ENCODE results near the gene MPZL1. TPM values are rescaled to one million over a fixed set of nuclear protein-coding genes. Genes with fewer than 3 reads are reported as not detected.

MPZL1 gene
- polyA plus RNA-seq, 3 donors: 23.1 to 63.6 (median 61.8) TPM

DNA sequence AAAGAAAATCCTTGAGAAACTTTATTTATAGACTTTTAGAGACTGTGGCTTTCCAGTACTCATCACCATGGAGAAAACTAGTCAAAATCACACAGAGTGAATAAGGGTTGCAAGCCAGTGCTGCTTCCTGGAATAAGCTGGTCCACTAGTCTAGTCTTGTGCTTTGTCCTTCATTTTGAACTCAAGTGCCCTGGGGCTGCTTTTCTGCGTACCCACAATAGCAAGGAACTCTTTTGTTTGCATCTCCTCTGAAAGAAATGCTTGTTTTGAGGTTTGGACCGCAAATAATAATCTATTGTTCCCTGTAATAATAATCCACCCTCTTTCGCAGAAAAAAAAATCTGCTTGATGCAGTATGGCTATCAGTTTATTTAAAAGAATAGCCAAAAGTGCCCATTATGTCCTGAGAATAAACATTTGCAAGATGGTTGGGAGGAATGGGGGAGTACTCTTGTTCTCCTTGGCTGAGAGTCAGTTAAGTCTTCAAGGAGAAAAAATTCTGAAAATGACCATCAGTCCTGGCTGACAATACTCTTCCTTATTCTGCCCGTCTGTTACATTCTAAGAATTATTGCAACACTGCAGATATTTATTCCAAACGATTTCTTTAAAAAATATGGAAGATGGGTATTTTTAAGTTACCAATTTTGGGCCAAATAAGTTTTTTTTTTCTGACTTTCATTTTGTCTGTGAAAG is 41.9 kb downstream of the MPZL1 start:
- H3K9me3 Mint-ChIP-seq: no peaks in the 10 kb centered on the region
- WGBS (ENCODE audit: insufficient coverage): no CpG with 5 or more reads among the region's 5 CpGs
- no peak overlapping the region for H3K4me3 ChIP-seq (replicated peaks in 1 of 3; ENCODE audit: low read depth in 2 of 3, low read length in 3 of 3)
- H3K27ac ChIP-seq (ENCODE audit: low read depth in 1 of 2, low read length in 2 of 2): no peak overlapping the region
- H3K27ac Mint-ChIP-seq: no peak overlapping the region
- H3K36me3 ChIP-seq (replicated peaks in 1 of 2; ENCODE audit: control insufficient read depth in 1 of 2, insufficient read depth in 2 of 2, low read length in 2 of 2): peaks cover 3 to 14% of the 10 kb centered on the region in 2 donors
- H2AFZ ChIP-seq (ENCODE audit: insufficient read depth, low read depth, low read length, poor library complexity, severe bottlenecking): no peak overlapping the region
- peaks cover 27% of the 10 kb centered on the region for H3K79me2 ChIP-seq (ENCODE audit: insufficient read depth, low read length)
- peaks cover 26 to 55% of the 10 kb centered on the region in 2 donors for H3K4me1 ChIP-seq (ENCODE audit: control insufficient read depth in 1 of 2, insufficient read depth in 2 of 2, low read length in 2 of 2)
- peak in 1 of 3 donors; percentile 4 for DNase-seq
- H3K9me3 ChIP-seq (replicated peaks in 1 of 2; ENCODE audit: control insufficient read depth in 1 of 2, insufficient read depth in 1 of 2, low read length in 2 of 2): no peaks in the 10 kb centered on the region
- intact Hi-C loops (cut with micrococcal nuclease): no loop called here
- no peaks in the 10 kb centered on the region for H3K27me3 Mint-ChIP-seq (ENCODE audit: low read depth in 3 of 3)
- H3K4me1 Mint-ChIP-seq: peaks cover 53% of the 10 kb centered on the region
- TF ChIP-seq, protein P1, sequence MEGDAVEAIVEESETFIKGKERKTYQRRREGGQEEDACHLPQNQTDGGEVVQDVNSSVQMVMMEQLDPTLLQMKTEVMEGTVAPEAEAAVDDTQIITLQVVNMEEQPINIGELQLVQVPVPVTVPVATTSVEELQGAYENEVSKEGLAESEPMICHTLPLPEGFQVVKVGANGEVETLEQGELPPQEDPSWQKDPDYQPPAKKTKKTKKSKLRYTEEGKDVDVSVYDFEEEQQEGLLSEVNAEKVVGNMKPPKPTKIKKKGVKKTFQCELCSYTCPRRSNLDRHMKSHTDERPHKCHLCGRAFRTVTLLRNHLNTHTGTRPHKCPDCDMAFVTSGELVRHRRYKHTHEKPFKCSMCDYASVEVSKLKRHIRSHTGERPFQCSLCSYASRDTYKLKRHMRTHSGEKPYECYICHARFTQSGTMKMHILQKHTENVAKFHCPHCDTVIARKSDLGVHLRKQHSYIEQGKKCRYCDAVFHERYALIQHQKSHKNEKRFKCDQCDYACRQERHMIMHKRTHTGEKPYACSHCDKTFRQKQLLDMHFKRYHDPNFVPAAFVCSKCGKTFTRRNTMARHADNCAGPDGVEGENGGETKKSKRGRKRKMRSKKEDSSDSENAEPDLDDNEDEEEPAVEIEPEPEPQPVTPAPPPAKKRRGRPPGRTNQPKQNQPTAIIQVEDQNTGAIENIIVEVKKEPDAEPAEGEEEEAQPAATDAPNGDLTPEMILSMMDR (IDR thresholded peaks at IDR 0.05): no peak
- H3K9ac ChIP-seq (ENCODE audit: insufficient read depth, low read length, poor library complexity, severe bottlenecking): no peak overlapping the region
- no peak overlapping the region for H3K4me2 ChIP-seq (replicated peaks; ENCODE audit: extremely low read depth, low read length, poor library complexity, severe bottlenecking)
- peaks cover 38% of the 10 kb centered on the region for H4K20me1 ChIP-seq (ENCODE audit: insufficient read depth, low read length)
- peaks cover 11 to 18% of the 10 kb centered on the region in 2 donors for H3K36me3 Mint-ChIP-seq
- no peaks in the 10 kb centered on the region for H3K27me3 ChIP-seq (ENCODE audit: control insufficient read depth in 2 of 2, insufficient read depth in 2 of 2, low read length in 2 of 2)
- no peak overlapping the region for H3K4me3 Mint-ChIP-seq

DNA sequence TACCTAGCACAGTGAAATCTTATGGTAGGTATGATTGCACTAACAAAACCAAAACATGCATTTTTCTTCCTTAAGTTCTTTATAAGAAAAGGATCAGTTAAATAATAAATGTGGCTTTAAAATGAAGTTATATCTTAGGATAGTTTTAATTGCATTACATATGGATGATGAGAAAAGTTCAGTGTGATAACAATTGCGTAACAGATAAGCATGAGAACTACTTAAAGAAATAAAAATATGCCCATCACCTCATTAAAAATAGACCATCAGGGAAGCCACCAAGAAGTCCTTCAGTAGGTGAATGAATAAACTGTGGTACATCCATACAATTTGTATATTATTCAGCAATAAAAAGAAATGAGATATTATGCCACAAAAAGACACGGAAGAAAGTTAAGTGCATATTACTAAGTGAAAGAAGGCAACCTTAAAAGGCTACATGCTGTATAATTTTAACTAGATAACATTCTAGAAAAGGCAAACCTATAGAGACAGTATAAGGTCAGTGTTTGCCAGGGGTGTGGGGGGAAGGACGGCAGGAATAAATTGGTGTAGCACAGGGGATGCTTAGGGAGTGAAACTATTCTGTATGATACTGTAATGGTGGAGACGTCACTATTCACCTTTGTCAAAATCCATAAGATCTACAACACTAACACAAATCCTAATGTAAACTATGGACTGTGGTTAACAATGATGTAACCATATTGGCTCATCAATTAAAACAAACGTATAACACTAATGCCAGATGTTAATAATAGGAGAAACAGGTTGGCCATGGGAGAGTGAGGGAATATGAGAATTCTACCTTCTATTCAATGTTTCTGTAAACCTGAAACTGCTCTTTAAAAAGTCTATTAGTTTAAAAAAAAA is 42.9 kb downstream of the MPZL1 start:
- no peaks in the 10 kb centered on the region for H3K9me3 Mint-ChIP-seq
- H2AFZ ChIP-seq (ENCODE audit: insufficient read depth, low read depth, low read length, poor library complexity, severe bottlenecking): no peak overlapping the region
- H3K9me3 ChIP-seq (replicated peaks in 1 of 2; ENCODE audit: control insufficient read depth in 1 of 2, insufficient read depth in 1 of 2, low read length in 2 of 2): no peaks in the 10 kb centered on the region
- WGBS (ENCODE audit: insufficient coverage): no CpG with 5 or more reads among the region's 5 CpGs
- no peak overlapping the region for H3K4me3 Mint-ChIP-seq
- H3K9ac ChIP-seq (ENCODE audit: insufficient read depth, low read length, poor library complexity, severe bottlenecking): no peak overlapping the region
- H3K4me3 ChIP-seq (replicated peaks in 1 of 3; ENCODE audit: low read depth in 2 of 3, low read length in 3 of 3): no peak overlapping the region
- peaks cover 20% of the 10 kb centered on the region for H3K79me2 ChIP-seq (ENCODE audit: insufficient read depth, low read length)
- H3K27me3 Mint-ChIP-seq (ENCODE audit: low read depth in 3 of 3): no peaks in the 10 kb centered on the region
- TF ChIP-seq, protein P1 (IDR thresholded peaks at IDR 0.05): no peak
- no peak for DNase-seq
- H3K4me2 ChIP-seq (replicated peaks; ENCODE audit: extremely low read depth, low read length, poor library complexity, severe bottlenecking): no peak overlapping the region
- H3K36me3 Mint-ChIP-seq: peaks cover 16 to 26% of the 10 kb centered on the region in 2 donors
- H3K27me3 ChIP-seq (ENCODE audit: control insufficient read depth in 2 of 2, insufficient read depth in 2 of 2, low read length in 2 of 2): no peaks in the 10 kb centered on the region
- intact Hi-C loops (cut with micrococcal nuclease): no loop called here
- H3K27ac Mint-ChIP-seq: no peak overlapping the region
- H3K27ac ChIP-seq (ENCODE audit: low read depth in 1 of 2, low read length in 2 of 2): no peak overlapping the region
- peaks cover 9 to 24% of the 10 kb centered on the region in 2 donors for H3K36me3 ChIP-seq (replicated peaks in 1 of 2; ENCODE audit: control insufficient read depth in 1 of 2, insufficient read depth in 2 of 2, low read length in 2 of 2)
- peaks cover 26 to 55% of the 10 kb centered on the region in 2 donors for H3K4me1 ChIP-seq (ENCODE audit: control insufficient read depth in 1 of 2, insufficient read depth in 2 of 2, low read length in 2 of 2)
- H3K4me1 Mint-ChIP-seq: peaks cover 52% of the 10 kb centered on the region
- peaks cover 31% of the 10 kb centered on the region for H4K20me1 ChIP-seq (ENCODE audit: insufficient read depth, low read length)
